GM20000 (cell line): Measurements from ENCODE around the gene KIF5A.

ENCODE experiments used
- DNase-seq: peaks from one replicate; pipeline ENCODE4 v3.0.0; 2012; ENCODE audit warnings: low spot score
- CTCF ChIP-seq: IDR thresholded peaks from 2 replicates; pipeline ENCODE4 v1.5.1; 2012; ENCODE audit warnings: mild to moderate bottlenecking, control low read depth; ENCODE audit errors: extremely low read depth, missing control alignments

The KIF5A gene

GRCh38 chr12:57528176-57528575 lies 21.7 kb upstream of the KIF5A start:
- no peak for DNase-seq

DNA sequence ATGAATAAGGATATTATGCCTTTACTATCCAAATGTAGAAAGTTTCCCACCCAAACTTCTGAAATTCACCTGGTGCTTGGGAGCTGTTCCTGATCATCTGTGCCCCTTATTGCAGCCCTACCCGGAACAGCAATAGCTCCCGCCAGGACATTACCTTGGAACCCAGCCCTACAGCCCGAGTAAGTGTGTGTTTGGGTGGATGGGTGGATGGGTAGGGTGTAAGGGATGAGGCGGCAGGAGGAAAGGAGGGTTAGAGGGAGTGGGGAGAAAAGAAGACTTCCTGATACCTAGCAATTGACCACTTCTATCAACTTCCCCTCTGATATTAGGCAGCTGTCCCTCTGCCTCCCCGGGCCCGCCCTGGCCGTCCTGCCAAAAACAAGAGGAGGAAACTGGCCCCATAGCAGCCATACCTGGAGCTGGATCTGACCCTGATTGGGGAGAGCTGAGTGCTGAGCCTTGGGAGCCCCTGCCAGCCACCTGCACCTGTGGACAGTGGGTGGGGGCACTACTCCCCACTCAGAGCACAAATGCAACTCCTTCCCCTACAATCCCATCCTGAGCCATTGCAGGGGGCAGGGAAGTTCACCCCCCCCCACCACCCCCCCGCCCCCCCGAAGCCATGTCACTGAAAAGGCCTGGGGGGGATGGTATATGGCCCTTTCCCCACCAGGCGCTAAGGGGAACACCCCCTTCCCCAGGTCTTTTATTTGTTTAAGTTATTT lies 20.9 kb upstream of the KIF5A start:
- DNase-seq: no peak
- no peak for TF ChIP-seq CTCF

More at GRCh38 chr12:57528176-57528575, 21.7 kb upstream of the KIF5A start:
- TF ChIP-seq CTCF: no peak

GRCh38 chr12:57529831-57530230 lies 20.0 kb upstream of the KIF5A start:
- no peak for DNase-seq
- no peak for TF ChIP-seq CTCF

GRCh38 chr12:57530396-57531142 lies 19.3 kb upstream of the KIF5A start:
- DNase-seq: no peak
- no peak for TF ChIP-seq CTCF

- no peak for DNase-seq
- no peak for TF ChIP-seq CTCF
Observed at GRCh38 chr12:57531836-57532235, 18.0 kb upstream of the KIF5A start.

- DNase-seq: no peak
- TF ChIP-seq CTCF: no peak
Observed at GRCh38 chr12:57533108-57533507, 16.7 kb upstream of the KIF5A start.

- DNase-seq: no peak
- TF ChIP-seq CTCF: no peak
Observed at GRCh38 chr12:57534250-57534649, 15.6 kb upstream of the KIF5A start.
